DOHH2 (cell line): ENCODE measurements around the gene ZNF106.

Experiments used
- H3F3A ChIP-seq: fragments of 200-600 bp; sonication (generic), shearing (Covaris generic); 2 replicates; pipeline ENCODE4 v1.6.0; 2016; ENCODE audit warnings: antibody characterized with exemption, mild to moderate bottlenecking; ENCODE audit not compliant: control insufficient read depth, insufficient read depth
- H3K27ac ChIP-seq: fragments of 200-600 bp; sonication (generic); 2 replicates; pipeline ENCODE4 v1.5.1; 2014; ENCODE audit warnings: low read depth, mild to moderate bottlenecking, low read length, moderate library complexity
- H3K27me3 ChIP-seq: fragments of 200-600 bp; sonication (generic); 2 replicates; pipeline ENCODE4 v1.6.1; 2014; ENCODE audit warnings: mild to moderate bottlenecking, low read length, mixed read lengths; ENCODE audit not compliant: control insufficient read depth
- H3K36me3 ChIP-seq: fragments of 200-600 bp; sonication (generic); 2 replicates; pipeline ENCODE4 v1.6.1; 2014; ENCODE audit warnings: mild to moderate bottlenecking, low read length, moderate library complexity, mixed read lengths; ENCODE audit not compliant: control insufficient read depth
- H3K4me1 ChIP-seq: fragments of 200-600 bp; sonication (generic); 2 replicates; pipeline ENCODE4 v1.6.1; 2014; ENCODE audit warnings: mild to moderate bottlenecking, low read length, mixed read lengths; ENCODE audit not compliant: control insufficient read depth
- H3K4me2 ChIP-seq: fragments of 200-600 bp; sonication (generic); 2 replicates; pipeline ENCODE4 v1.6.0; 2014; ENCODE audit warnings: mild to moderate bottlenecking, low read length, moderate library complexity
- H3K4me3 ChIP-seq: fragments of 200-600 bp; sonication (generic); 2 replicates; pipeline ENCODE4 v1.5.1; 2014; ENCODE audit warnings: mild to moderate bottlenecking, low read length, mixed read lengths
- H3K79me2 ChIP-seq: fragments of 200-600 bp; sonication (generic); 2 replicates; pipeline ENCODE4 v1.6.1; 2014; ENCODE audit warnings: mild to moderate bottlenecking, low read length, mixed read lengths; ENCODE audit not compliant: control insufficient read depth
- H3K9me2 ChIP-seq: fragments of 200-600 bp; sonication (generic); replicated peaks from 2 replicates; pipeline ENCODE4 v1.6.1; 2014; ENCODE audit warnings: mild to moderate bottlenecking, low read length, mixed read lengths; ENCODE audit not compliant: control insufficient read depth
- H3K9me3 ChIP-seq: fragments of 200-600 bp; sonication (generic); 2 replicates; pipeline ENCODE4 v1.6.1; 2014; ENCODE audit warnings: antibody characterized with exemption, low read length, mixed read lengths; ENCODE audit not compliant: control insufficient read depth, insufficient read depth
- H4K20me1 ChIP-seq: fragments of 200-600 bp; sonication (generic); 2 replicates; pipeline ENCODE4 v1.6.0; 2014; ENCODE audit warnings: low read depth, mild to moderate bottlenecking, antibody characterized with exemption, low read length, moderate library complexity; ENCODE audit not compliant: control insufficient read depth, insufficient read depth
- EZH2phosphoT487 ChIP-seq: fragments of 200-600 bp; sonication (generic); IDR thresholded peaks from 2 replicates; pipeline ENCODE4 v1.6.1; 2017; ENCODE audit warnings: borderline replicate concordance, mild to moderate bottlenecking, antibody characterized with exemption, low read length, moderate library complexity, mixed read lengths
- TF ChIP-seq, protein P1 (sequence below): fragments of 200-600 bp; sonication (generic); IDR thresholded peaks from one replicate; pipeline ENCODE4 v1.5.1; 2014; ENCODE audit warnings: antibody characterized with exemption, mild to moderate bottlenecking, low read depth, low read length; ENCODE audit not compliant: poor library complexity, severe bottlenecking

Gene ZNF106

DNA sequence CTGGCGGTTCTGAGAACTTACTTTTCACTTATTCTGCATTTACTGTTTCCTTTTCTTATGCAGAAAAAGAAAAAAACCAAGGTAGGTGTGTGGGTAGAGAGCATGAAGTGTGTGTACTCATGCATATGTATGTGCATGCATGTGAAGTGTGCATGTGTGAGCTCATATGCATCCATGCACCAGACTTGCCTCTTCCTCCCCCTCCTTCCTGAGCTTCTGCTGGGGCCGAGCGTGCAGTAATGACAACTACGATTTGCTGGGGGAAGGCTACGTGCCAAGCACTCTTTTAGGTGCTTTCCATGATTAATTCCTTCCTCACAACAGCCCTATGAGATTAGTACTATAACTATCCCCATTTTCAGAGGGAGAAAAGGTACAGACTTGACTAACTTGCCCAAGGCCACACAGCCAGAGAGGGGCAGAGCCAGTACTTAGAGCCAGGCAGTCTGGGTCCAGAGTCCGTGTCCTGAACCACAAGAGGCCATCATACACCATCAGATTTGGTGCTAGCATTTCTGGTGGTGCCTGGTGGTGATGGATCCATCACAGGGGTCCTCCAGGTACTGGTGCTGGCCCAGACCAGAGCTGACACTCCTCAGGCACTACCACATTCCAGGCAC is 85.0 kb downstream of the ZNF106 start:
- no peaks in the 10 kb centered on the region for H3F3A ChIP-seq
- no peak overlapping the region for H3K4me2 ChIP-seq
- no peaks in the 10 kb centered on the region for H3K79me2 ChIP-seq
- no peaks in the 10 kb centered on the region for H3K9me2 ChIP-seq
- H3K9me3 ChIP-seq = no peaks in the 10 kb centered on the region
- H3K4me3 ChIP-seq = no peak overlapping the region
- H3K27me3 ChIP-seq = no peaks in the 10 kb centered on the region
- H3K36me3 ChIP-seq = no peaks in the 10 kb centered on the region
- H3K27ac ChIP-seq = no peak overlapping the region
- TF ChIP-seq, protein P1, sequence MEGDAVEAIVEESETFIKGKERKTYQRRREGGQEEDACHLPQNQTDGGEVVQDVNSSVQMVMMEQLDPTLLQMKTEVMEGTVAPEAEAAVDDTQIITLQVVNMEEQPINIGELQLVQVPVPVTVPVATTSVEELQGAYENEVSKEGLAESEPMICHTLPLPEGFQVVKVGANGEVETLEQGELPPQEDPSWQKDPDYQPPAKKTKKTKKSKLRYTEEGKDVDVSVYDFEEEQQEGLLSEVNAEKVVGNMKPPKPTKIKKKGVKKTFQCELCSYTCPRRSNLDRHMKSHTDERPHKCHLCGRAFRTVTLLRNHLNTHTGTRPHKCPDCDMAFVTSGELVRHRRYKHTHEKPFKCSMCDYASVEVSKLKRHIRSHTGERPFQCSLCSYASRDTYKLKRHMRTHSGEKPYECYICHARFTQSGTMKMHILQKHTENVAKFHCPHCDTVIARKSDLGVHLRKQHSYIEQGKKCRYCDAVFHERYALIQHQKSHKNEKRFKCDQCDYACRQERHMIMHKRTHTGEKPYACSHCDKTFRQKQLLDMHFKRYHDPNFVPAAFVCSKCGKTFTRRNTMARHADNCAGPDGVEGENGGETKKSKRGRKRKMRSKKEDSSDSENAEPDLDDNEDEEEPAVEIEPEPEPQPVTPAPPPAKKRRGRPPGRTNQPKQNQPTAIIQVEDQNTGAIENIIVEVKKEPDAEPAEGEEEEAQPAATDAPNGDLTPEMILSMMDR = no peak
- TF ChIP-seq EZH2phosphoT487 = no peak
- peaks cover 5% of the 10 kb centered on the region for H3K4me1 ChIP-seq
- no peaks in the 10 kb centered on the region for H4K20me1 ChIP-seq

GRCh38 chr15:42404461-42405235 is 86.3 kb downstream of the ZNF106 start:
- Histone ChIP-seq H3K27ac (no peak overlapping the region), H3K27me3 (no peaks in the 10 kb centered on the region), H3K9me3 (no peaks in the 10 kb centered on the region), H3K9me2 (no peaks in the 10 kb centered on the region), H3K36me3 (no peaks in the 10 kb centered on the region), H4K20me1 (no peaks in the 10 kb centered on the region), H3K4me2 (no peak overlapping the region), H3K79me2 (no peaks in the 10 kb centered on the region), H3K4me1 (peaks cover 5% of the 10 kb centered on the region), H3K4me3 (no peak overlapping the region), H3F3A (no peaks in the 10 kb centered on the region)
- TF ChIP-seq EZH2phosphoT487 = no peak
- TF ChIP-seq, protein P1 = no peak

GRCh38 chr15:42403389-42403788 is 87.6 kb downstream of the ZNF106 start:
- Histone ChIP-seq H3K4me3 (no peak overlapping the region), H3K9me2 (no peaks in the 10 kb centered on the region), H3K27ac (no peak overlapping the region), H3K4me2 (no peak overlapping the region), H3K9me3 (no peaks in the 10 kb centered on the region), H3F3A (no peaks in the 10 kb centered on the region), H4K20me1 (no peaks in the 10 kb centered on the region), H3K4me1 (peaks cover 5% of the 10 kb centered on the region), H3K27me3 (no peaks in the 10 kb centered on the region), H3K36me3 (no peaks in the 10 kb centered on the region), H3K79me2 (no peaks in the 10 kb centered on the region)
- TF ChIP-seq, protein P1 = no peak
- TF ChIP-seq EZH2phosphoT487 = no peak
